Measurements from ENCODE around the gene GPR31. TPM values are rescaled to one million over a fixed set of nuclear protein-coding genes. Genes with fewer than 3 reads are reported as not detected.
A peak's percentile ranks its signal among the peaks of the same experiment; 100 is the strongest.

The GPR31 gene
- polyA plus RNA-seq, 3 donors, result not detected

DNA sequence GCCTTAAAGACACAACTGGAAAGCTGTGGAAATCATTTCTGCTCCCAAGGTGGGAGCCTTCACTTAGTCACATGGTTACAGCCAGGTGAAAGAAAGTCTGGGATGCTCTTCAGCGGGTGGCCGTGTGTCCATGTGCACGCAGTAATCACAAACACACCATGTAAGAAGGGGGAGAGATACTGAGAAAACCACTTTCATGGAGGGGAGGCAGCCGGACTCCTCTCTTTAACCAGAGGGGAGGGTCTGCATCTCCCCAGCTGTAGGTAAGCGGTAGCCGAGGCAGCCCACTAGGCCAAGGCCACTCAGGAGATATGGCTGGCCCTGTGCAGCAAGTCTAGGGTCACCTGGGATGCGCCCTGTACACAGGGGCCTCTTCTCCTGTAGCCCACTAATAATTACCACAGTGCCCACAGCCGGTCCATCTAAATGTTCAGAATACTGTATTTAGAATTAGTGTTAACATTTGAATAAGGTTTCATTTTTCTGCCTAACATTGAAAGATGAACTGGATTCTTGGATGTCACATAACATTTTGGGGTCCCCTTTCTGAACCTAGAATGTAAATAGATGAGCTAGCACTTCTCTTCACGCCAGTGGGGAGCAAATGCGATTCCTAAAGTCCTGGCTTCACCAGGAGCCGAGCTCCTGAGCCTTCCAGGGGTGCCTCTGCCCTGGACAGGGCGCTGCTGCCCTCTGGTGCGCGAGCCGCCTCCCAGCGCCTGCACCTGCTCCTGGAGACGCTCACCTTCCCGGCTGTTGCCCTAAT, 15.9 kb downstream of the GPR31 start:
- Mint-ChIP-seq H3K9me3 (peaks cover 0 to 4% (median 0%) of the 10 kb centered on the region in 7 donors), H3K27ac (peak overlapping the region in 3 of 7 donors; percentile 7 to 52 (median 25)), H3K4me3 (peak overlapping the region in 1 of 2 donors; percentile 3), H3K27me3 (ENCODE audit: low read depth in 3 of 3) (peaks cover 3 to 4% (median 3%) of the 10 kb centered on the region in 3 donors), H3K4me1 (peaks cover 18% of the 10 kb centered on the region), H3K36me3 (no peaks in the 10 kb centered on the region)
- H3K9me3 ChIP-seq (replicated peaks in 1 of 2; ENCODE audit: control insufficient read depth in 1 of 2, insufficient read depth in 1 of 2, low read length in 2 of 2), result no peaks in the 10 kb centered on the region
- 27% methylated on average over 10 of the region's 18 CpGs for WGBS (ENCODE audit: insufficient coverage)
- no peak overlapping the region for H2AFZ ChIP-seq (ENCODE audit: insufficient read depth, low read depth, low read length, poor library complexity, severe bottlenecking)
- no peak overlapping the region for H3K27ac ChIP-seq (ENCODE audit: low read depth in 1 of 2, low read length in 2 of 2)
- TF ChIP-seq, protein P1, sequence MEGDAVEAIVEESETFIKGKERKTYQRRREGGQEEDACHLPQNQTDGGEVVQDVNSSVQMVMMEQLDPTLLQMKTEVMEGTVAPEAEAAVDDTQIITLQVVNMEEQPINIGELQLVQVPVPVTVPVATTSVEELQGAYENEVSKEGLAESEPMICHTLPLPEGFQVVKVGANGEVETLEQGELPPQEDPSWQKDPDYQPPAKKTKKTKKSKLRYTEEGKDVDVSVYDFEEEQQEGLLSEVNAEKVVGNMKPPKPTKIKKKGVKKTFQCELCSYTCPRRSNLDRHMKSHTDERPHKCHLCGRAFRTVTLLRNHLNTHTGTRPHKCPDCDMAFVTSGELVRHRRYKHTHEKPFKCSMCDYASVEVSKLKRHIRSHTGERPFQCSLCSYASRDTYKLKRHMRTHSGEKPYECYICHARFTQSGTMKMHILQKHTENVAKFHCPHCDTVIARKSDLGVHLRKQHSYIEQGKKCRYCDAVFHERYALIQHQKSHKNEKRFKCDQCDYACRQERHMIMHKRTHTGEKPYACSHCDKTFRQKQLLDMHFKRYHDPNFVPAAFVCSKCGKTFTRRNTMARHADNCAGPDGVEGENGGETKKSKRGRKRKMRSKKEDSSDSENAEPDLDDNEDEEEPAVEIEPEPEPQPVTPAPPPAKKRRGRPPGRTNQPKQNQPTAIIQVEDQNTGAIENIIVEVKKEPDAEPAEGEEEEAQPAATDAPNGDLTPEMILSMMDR (IDR thresholded peaks at IDR 0.05), result peak; percentile 86
- peak in 2 of 3 donors; percentile 52 to 55 for DNase-seq
- intact Hi-C loops (cut with micrococcal nuclease), result loop anchor here (5.0 to 10.0 kb wide), 5 partner anchors 97 to 370 kb away; partner anchors contain the start of gene CEP43 (in 2 of the 2)
- H3K9ac ChIP-seq (ENCODE audit: insufficient read depth, low read length, poor library complexity, severe bottlenecking), result no peak overlapping the region
- H4K20me1 ChIP-seq (ENCODE audit: insufficient read depth, low read length), result no peaks in the 10 kb centered on the region
- H3K36me3 ChIP-seq (replicated peaks in 1 of 2; ENCODE audit: control insufficient read depth in 1 of 2, insufficient read depth in 2 of 2, low read length in 2 of 2), result no peaks in the 10 kb centered on the region
- H3K4me3 ChIP-seq (replicated peaks in 1 of 3; ENCODE audit: low read depth in 2 of 3, low read length in 3 of 3), result no peak overlapping the region
- H3K79me2 ChIP-seq (ENCODE audit: insufficient read depth, low read length), result no peaks in the 10 kb centered on the region
- H3K27me3 ChIP-seq (ENCODE audit: control insufficient read depth in 2 of 2, insufficient read depth in 2 of 2, low read length in 2 of 2), result no peaks in the 10 kb centered on the region
- H3K4me2 ChIP-seq (replicated peaks; ENCODE audit: extremely low read depth, low read length, poor library complexity, severe bottlenecking), result no peak overlapping the region
- H3K4me1 ChIP-seq (ENCODE audit: control insufficient read depth in 1 of 2, insufficient read depth in 2 of 2, low read length in 2 of 2), result peaks cover 0 to 11% of the 10 kb centered on the region in 2 donors

- Histone ChIP-seq H2AFZ (ENCODE audit: insufficient read depth, low read depth, low read length, poor library complexity, severe bottlenecking) (no peak overlapping the region), H3K36me3 (replicated peaks in 1 of 2; ENCODE audit: control insufficient read depth in 1 of 2, insufficient read depth in 2 of 2, low read length in 2 of 2) (no peaks in the 10 kb centered on the region), H3K27ac (ENCODE audit: low read depth in 1 of 2, low read length in 2 of 2) (no peak overlapping the region), H3K9me3 (replicated peaks in 1 of 2; ENCODE audit: control insufficient read depth in 1 of 2, insufficient read depth in 1 of 2, low read length in 2 of 2) (no peaks in the 10 kb centered on the region), H3K4me1 (ENCODE audit: control insufficient read depth in 1 of 2, insufficient read depth in 2 of 2, low read length in 2 of 2) (peaks cover 0 to under 1% of the 10 kb centered on the region in 2 donors), H3K9ac (ENCODE audit: insufficient read depth, low read length, poor library complexity, severe bottlenecking) (no peak overlapping the region), H3K79me2 (ENCODE audit: insufficient read depth, low read length) (no peaks in the 10 kb centered on the region), H3K4me3 (replicated peaks in 1 of 3; ENCODE audit: low read depth in 2 of 3, low read length in 3 of 3) (no peak overlapping the region), H4K20me1 (ENCODE audit: insufficient read depth, low read length) (no peaks in the 10 kb centered on the region), H3K4me2 (replicated peaks; ENCODE audit: extremely low read depth, low read length, poor library complexity, severe bottlenecking) (no peak overlapping the region), H3K27me3 (ENCODE audit: control insufficient read depth in 2 of 2, insufficient read depth in 2 of 2, low read length in 2 of 2) (no peaks in the 10 kb centered on the region)
- no peak overlapping the region for H3K4me3 Mint-ChIP-seq
- H3K36me3 Mint-ChIP-seq, result no peaks in the 10 kb centered on the region
- H3K27me3 Mint-ChIP-seq (ENCODE audit: low read depth in 3 of 3), result peaks cover 0 to 5% (median 0%) of the 10 kb centered on the region in 3 donors
- peaks cover 11% of the 10 kb centered on the region for H3K4me1 Mint-ChIP-seq
- no peak for DNase-seq
- peak overlapping the region in 2 of 7 donors; percentile 26 to 41 for H3K27ac Mint-ChIP-seq
- H3K9me3 Mint-ChIP-seq, result peaks cover 0 to 4% (median 0%) of the 10 kb centered on the region in 7 donors
- intact Hi-C loops (cut with micrococcal nuclease), result loop anchor here (5.0 to 10.0 kb wide), 5 partner anchors 96 to 369 kb away; partner anchors contain the start of gene CEP43 (in 2 of the 2)
- WGBS (ENCODE audit: insufficient coverage), result 94% methylated on average over 8 of the region's 10 CpGs
- TF ChIP-seq, protein P1 (IDR thresholded peaks at IDR 0.05), result no peak
Measured at GRCh38 chr6:167140589-167141474, 16.9 kb downstream of the GPR31 start.
